ENCODE results near the gene ACSL1. TPM values are rescaled to one million over a fixed set of nuclear protein-coding genes. Genes with fewer than 3 reads are reported as not detected.

Gene ACSL1
- polyA plus RNA-seq, 1 donor (not counting 4 experiments of a cell fraction or from before 2014, with no cell fraction given), result 60.6 TPM

DNA sequence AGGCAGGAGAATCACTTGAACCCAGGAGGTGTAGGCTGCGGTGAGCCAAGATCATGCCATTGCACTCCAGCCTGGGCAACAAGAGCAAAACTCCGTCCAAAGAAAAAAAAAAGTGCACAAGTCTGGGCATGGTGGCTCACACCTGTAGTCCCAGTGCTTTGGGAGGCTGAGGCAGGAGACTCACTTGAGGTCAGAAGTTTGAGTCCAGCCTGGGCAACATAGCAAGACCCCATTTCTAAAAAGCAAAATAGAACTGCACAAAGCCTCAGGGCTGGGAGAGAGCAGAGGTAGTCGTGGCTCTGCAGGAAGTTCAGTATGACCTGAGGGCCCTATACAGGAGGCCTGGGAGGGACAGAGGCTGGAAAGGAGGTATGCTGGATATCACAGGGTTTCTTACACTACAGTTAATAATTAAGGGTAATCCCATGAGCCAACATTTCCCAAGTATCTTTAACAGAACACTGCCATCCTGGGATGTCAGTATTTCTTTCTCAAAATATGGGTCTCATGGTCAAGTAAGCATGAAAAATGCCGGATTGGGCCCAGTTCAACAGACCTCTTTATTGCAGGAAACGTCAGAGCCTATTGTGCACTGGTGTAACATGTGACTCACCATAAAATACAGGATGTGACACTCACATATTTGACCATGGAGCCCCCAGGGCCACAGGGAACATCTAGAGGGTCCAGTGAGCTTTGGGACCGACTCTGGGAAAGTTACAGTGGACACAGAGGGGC lies 37.8 kb downstream of the ACSL1 start:
- FAIRE-seq, result no peak

DNA sequence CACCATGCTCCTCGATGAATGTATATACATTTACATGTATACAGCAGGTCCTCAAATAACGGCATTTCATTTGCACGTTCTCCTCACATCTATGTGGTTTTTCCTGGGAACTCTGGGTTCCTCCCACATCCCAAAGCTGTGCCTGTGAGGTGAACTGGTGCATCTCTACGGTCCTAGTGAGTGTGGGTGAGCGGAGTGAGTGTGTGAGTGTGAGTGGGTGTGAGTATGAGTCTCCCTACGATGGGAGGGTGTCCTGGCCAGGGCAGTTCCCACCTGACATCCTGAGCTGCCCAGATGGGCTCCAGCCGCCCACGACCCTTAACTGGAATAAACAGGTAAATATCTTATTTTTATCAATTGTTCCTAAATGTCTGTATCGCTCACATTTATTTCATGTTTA lies 40.0 kb downstream of the ACSL1 start:
- no peak for FAIRE-seq
- no peak overlapping the region for H2AFZ ChIP-seq (ENCODE audit: control insufficient read depth, low read length)
- dilution Hi-C loops (cut with MboI; ENCODE audit: extremely low pct_ligation_motif_present, low sequenced_read_pairs), result no loop called here
- no peak overlapping the region for H3K9ac ChIP-seq (ENCODE audit: control insufficient read depth, extremely low read depth, insufficient read depth, low read length)
- H3K4me2 ChIP-seq (ENCODE audit: control insufficient read depth, extremely low read depth, insufficient read depth, low read depth, low read length), result no peak overlapping the region
- DNase-seq (ENCODE audit: low read depth, low spot score), result no peak
- no peaks in the 10 kb centered on the region for H3K4me1 ChIP-seq (ENCODE audit: control insufficient read depth, extremely low read depth, insufficient read depth, low read length)
- H3K9me1 ChIP-seq (ENCODE audit: control insufficient read depth, extremely low read depth, insufficient read depth, low read length), result no peaks in the 10 kb centered on the region
- H3K27me3 ChIP-seq (ENCODE audit: control insufficient read depth, extremely low read depth, insufficient read depth, low read length), result no peaks in the 10 kb centered on the region
- no peaks in the 10 kb centered on the region for H3K9me3 ChIP-seq (ENCODE audit: control insufficient read depth, low read depth, low read length)
- TF ChIP-seq, protein P1, sequence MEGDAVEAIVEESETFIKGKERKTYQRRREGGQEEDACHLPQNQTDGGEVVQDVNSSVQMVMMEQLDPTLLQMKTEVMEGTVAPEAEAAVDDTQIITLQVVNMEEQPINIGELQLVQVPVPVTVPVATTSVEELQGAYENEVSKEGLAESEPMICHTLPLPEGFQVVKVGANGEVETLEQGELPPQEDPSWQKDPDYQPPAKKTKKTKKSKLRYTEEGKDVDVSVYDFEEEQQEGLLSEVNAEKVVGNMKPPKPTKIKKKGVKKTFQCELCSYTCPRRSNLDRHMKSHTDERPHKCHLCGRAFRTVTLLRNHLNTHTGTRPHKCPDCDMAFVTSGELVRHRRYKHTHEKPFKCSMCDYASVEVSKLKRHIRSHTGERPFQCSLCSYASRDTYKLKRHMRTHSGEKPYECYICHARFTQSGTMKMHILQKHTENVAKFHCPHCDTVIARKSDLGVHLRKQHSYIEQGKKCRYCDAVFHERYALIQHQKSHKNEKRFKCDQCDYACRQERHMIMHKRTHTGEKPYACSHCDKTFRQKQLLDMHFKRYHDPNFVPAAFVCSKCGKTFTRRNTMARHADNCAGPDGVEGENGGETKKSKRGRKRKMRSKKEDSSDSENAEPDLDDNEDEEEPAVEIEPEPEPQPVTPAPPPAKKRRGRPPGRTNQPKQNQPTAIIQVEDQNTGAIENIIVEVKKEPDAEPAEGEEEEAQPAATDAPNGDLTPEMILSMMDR (optimal IDR thresholded peaks at IDR 0.05 in 1 of 3, IDR thresholded peaks at IDR 0.05 in 1 of 3, conservative IDR thresholded peaks at IDR 0.05 in 1 of 3; ENCODE audit: extremely low read depth in 1 of 3, insufficient read depth in 2 of 3, low read length in 3 of 3), result no peak
- TF ChIP-seq EZH2 (IDR thresholded peaks at IDR 0.05; ENCODE audit: low read length), result no peak
- H3K36me3 ChIP-seq (ENCODE audit: control insufficient read depth in 2 of 2, extremely low read depth in 1 of 2, insufficient read depth in 2 of 2, low read length in 2 of 2), result peaks cover 5 to 27% of the 10 kb centered on the region in 2 experiments
- no peak overlapping the region for H3K27ac ChIP-seq (ENCODE audit: control insufficient read depth, insufficient read depth, low read length)
- H3K79me2 ChIP-seq (ENCODE audit: control insufficient read depth, insufficient read depth, low read length), result peaks cover under 1% of the 10 kb centered on the region
- H3K4me3 ChIP-seq (ENCODE audit: control insufficient read depth in 2 of 3, extremely low read depth in 1 of 3, insufficient read depth in 2 of 3, low read depth in 1 of 3, low read length in 3 of 3), result no peak overlapping the region
- no peaks in the 10 kb centered on the region for H4K20me1 ChIP-seq (ENCODE audit: control insufficient read depth, extremely low read depth, insufficient read depth, low read length)

More for the DNA sequence above, 37.8 kb downstream of the ACSL1 start:
- DNase-seq (ENCODE audit: low read depth, low spot score), result no peak
- H3K4me2 ChIP-seq (ENCODE audit: control insufficient read depth, extremely low read depth, insufficient read depth, low read depth, low read length), result no peak overlapping the region
- H3K4me1 ChIP-seq (ENCODE audit: control insufficient read depth, extremely low read depth, insufficient read depth, low read length), result peaks cover 9% of the 10 kb centered on the region
- TF ChIP-seq, protein P1 (optimal IDR thresholded peaks at IDR 0.05 in 1 of 3, IDR thresholded peaks at IDR 0.05 in 1 of 3, conservative IDR thresholded peaks at IDR 0.05 in 1 of 3; ENCODE audit: extremely low read depth in 1 of 3, insufficient read depth in 2 of 3, low read length in 3 of 3), result no peak
- no peak for TF ChIP-seq EZH2 (IDR thresholded peaks at IDR 0.05; ENCODE audit: low read length)
- H3K9me1 ChIP-seq (ENCODE audit: control insufficient read depth, extremely low read depth, insufficient read depth, low read length), result no peaks in the 10 kb centered on the region
- no peaks in the 10 kb centered on the region for H4K20me1 ChIP-seq (ENCODE audit: control insufficient read depth, extremely low read depth, insufficient read depth, low read length)
- H3K27ac ChIP-seq (ENCODE audit: control insufficient read depth, insufficient read depth, low read length), result no peak overlapping the region
- H2AFZ ChIP-seq (ENCODE audit: control insufficient read depth, low read length), result no peak overlapping the region
- no peaks in the 10 kb centered on the region for H3K27me3 ChIP-seq (ENCODE audit: control insufficient read depth, extremely low read depth, insufficient read depth, low read length)
- H3K4me3 ChIP-seq (ENCODE audit: control insufficient read depth in 2 of 3, extremely low read depth in 1 of 3, insufficient read depth in 2 of 3, low read depth in 1 of 3, low read length in 3 of 3), result no peak overlapping the region
- H3K79me2 ChIP-seq (ENCODE audit: control insufficient read depth, insufficient read depth, low read length), result peaks cover 4% of the 10 kb centered on the region
- no peak overlapping the region for H3K9ac ChIP-seq (ENCODE audit: control insufficient read depth, extremely low read depth, insufficient read depth, low read length)
- dilution Hi-C loops (cut with MboI; ENCODE audit: extremely low pct_ligation_motif_present, low sequenced_read_pairs), result no loop called here
- H3K9me3 ChIP-seq (ENCODE audit: control insufficient read depth, low read depth, low read length), result no peaks in the 10 kb centered on the region
- H3K36me3 ChIP-seq (ENCODE audit: control insufficient read depth in 2 of 2, extremely low read depth in 1 of 2, insufficient read depth in 2 of 2, low read length in 2 of 2), result peaks cover 5 to 28% of the 10 kb centered on the region in 2 experiments

Data from keratinocyte (primary cell).